Amniotic epithelial cell (primary cell): ENCODE results near the gene SV2C.

Source experiments
- DNase-seq: peaks from one replicate; pipeline ENCODE4 v3.0.0-alpha.2; 2010; ENCODE audit warnings: low read depth

The SV2C gene

DNA sequence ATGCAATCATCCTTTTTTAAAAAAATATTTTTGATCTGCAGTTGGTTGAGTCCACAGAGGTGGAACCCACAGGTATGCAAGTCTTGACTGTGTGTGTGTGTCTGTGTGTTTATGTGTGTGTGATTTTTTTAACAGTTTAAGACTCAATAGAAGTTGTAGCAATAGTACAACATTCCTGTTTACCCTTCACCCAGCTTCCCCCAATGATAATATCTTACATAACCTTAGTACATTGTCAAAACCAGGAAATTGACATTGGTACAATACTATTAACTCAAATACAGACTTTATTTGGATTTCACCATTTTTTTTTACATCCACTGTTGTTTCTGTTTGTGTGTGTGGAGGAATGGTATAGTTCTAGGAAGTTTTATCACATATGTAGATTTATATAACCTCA lies 81.8 kb downstream of the SV2C start:
- no peak for DNase-seq

GRCh38 chr5:76165711-76166374 lies 82.7 kb downstream of the SV2C start:
- DNase-seq, result no peak

GRCh38 chr5:76166886-76167576 lies 83.8 kb downstream of the SV2C start:
- no peak for DNase-seq

DNA sequence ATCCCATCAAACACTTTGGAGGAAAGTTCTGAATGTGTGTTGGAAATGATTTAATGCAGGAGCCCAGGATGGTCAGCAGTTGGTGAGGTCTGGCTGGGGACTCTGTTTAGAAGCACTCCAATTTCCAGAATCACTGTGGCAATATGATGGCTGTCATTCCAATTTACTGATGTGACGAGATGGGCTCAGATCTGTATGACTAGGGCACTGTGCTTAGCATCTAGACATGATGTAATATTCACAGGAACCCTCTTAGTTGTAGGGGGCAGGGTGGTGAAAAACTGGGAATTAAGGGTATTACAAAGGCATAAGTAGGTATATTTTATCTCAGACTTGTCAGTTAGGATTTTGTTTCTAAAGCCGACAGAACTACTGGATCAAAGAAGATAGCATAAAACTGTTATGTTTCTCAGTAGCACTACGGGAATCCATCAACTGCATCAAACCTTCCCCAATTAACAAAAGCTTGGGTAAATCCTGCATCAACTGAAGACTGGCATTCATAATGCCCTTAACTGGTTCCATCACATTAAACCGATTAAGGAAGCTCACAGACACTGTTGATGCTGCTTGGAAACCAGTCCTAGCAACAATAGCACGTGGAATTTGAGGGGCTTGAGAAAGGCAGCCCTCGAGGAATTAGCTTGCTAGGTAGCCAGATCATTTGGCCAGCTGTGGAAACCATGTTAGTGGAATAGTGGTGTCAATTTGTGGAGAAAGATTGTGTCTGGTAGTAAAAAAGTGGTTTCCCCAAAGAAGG lies 86.1 kb downstream of the SV2C start:
- DNase-seq, result no peak

DNA sequence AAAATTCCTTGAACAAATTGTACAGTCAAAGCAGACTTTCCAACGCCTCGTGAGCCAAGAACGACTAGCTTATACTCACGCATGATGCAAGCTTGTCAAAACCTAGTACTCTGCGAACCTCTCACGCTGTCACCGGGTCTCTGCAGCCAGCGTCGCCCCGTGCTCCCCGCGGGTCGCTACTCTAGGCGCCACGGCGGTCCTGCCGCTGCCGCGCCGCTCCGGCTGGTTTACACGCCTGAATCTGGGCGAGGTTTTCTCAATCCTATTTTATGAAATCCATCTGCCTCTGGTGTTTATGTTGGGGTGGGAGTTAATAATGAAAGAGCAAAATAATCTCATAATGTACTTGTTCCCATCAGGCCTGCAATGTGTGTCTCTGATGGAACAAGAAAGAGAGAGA lies 90.9 kb downstream of the SV2C start:
- no peak for DNase-seq

- DNase-seq, result peak; percentile 24
These were observed 92.0 kb downstream of the SV2C start for GRCh38 chr5:76175051-76175666.

GRCh38 chr5:76175821-76176403 lies 92.7 kb downstream of the SV2C start:
- no peak for DNase-seq

- DNase-seq, result no peak
These were observed 94.8 kb downstream of the SV2C start for GRCh38 chr5:76177978-76178377.

DNA sequence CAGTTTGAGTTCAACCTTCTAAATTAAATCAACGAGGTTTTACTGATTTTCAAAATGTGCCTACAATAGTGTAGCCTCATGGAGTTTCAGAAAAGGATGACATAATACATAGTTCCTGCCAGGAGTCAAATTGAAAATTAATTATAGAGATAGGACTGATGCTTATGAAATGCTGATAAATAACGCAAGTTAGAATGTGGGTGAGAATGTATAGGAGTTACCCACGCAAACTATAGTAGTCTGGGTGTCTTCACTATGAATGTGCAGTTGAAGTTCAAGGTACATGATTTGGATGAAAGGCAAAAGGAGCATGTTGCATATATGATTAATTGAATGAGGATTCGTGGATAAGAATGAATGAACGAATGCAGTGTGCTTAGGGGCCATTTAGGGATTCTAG lies 95.7 kb downstream of the SV2C start:
- no peak for DNase-seq

DNA sequence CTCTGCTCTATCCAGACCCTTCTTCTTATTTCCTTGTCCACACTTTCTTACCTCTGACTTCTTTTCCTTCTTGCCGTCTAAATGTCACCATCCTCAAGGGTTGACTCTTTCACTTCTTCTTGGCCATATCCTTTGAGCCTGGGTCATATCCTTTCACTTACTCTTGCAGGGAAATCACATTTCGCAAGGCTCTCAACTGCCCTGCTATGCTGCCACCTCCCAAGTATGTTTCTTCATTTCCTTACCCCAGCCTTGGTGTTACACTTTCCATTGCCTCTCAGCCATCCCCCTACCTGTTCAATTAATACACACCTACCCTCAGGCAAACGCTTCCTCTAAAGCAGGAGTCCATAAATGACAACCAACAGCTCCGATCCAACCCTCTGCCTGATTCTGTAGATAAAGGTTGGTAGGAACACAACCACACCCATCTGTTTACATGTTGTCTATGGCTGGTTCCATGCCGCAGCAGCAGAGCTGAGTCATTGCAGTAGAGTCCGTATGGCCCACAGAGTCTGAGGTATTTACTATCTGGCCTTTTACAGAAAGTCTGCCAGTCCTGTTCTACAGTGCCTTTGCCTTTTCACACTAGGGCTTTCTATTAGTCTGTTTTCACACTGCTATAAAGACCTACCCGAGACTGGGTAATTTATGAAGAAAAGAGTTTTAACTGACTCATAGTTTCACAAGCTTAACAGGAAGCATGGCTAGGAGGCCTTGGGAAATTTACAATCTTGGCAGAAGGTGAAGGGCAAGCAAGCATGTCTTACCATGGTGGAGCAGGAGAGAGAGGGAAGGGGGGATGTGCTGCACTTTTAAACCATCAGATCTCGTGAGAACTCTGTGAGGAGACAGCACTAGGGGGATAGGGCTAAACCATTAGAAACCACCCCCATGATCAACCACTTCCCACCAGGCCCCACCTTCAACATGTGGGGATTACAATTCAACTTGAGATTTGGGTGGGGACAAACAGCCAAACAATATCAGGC lies 97.9 kb downstream of the SV2C start:
- DNase-seq, result no peak

- no peak for DNase-seq
These were observed 104.2 kb downstream of the SV2C start for GRCh38 chr5:76187386-76187785.

GRCh38 chr5:76190356-76190755 lies 107.2 kb downstream of the SV2C start:
- DNase-seq, result no peak

DNA sequence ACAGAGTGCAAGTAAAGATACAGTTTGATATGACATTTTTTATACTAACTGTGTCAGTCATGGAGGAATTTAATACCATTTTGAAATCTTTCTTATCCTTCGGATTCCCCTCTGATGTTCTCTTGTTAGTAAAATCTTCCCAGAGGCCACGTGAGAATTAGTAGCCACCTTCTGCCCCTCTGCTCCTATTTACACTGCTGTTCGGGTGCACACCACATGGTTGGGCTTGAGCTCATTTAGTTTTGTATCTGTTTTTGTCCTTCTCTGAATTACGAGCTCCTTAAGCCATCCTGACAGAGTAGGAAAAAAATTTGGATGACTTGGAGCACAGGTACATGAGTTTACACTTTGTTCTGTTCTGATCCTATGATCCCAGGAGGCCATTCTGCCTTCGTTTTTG lies 109.7 kb downstream of the SV2C start:
- no peak for DNase-seq

GRCh38 chr5:76193635-76194034 lies 110.5 kb downstream of the SV2C start:
- DNase-seq, result no peak

DNA sequence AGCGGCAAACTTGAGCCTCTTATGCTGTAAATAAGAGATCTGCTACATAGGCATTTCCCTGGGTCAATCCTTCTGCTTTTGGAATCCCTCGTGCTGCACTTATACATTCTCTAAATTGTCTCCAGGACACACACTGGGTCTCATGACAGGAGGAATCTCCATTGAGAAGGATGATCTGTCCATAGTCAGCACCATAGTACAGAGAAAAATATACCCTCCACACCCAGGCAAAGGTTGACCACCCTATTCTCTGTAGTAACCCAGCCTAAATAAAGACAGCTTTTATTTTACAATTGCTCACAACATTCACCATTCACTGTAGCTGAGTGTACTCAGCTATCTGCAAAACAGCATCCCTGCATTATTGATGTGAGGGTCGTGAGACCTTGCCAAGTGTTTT lies 111.2 kb downstream of the SV2C start:
- no peak for DNase-seq

GRCh38 chr5:76196457-76196856 lies 113.3 kb downstream of the SV2C start:
- no peak for DNase-seq

DNA sequence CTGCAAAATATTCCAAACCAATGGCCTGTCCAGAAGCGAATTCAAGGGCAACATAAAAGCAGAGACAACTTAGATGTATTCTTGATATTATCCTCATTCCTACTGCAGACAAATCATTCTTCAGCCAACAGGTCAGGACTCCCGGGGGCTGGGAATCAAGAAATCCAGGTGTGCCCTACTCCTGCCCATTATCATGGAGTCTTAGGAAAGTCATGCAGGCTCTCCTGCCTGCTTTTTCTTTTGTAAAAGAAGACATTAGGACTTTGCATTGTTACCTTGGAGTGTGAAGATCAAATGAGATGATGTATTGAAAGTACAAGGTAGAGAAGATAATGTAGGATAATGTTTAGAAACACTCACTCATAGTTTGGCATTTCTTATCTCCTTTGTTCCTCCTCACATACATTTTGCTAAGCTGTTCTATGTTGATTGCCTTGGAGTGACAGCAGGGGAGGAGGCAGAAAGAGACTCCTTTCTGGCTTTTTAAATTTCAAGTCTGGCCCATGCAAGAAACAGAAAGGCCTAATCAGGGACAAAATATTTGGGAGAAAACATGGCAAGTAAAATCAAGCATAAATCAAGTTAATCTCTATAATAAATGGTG lies 113.8 kb downstream of the SV2C start:
- no peak for DNase-seq

GRCh38 chr5:76197726-76198125 lies 114.5 kb downstream of the SV2C start:
- no peak for DNase-seq

- no peak for DNase-seq
These were observed 116.4 kb downstream of the SV2C start for GRCh38 chr5:76199336-76200318.

DNA sequence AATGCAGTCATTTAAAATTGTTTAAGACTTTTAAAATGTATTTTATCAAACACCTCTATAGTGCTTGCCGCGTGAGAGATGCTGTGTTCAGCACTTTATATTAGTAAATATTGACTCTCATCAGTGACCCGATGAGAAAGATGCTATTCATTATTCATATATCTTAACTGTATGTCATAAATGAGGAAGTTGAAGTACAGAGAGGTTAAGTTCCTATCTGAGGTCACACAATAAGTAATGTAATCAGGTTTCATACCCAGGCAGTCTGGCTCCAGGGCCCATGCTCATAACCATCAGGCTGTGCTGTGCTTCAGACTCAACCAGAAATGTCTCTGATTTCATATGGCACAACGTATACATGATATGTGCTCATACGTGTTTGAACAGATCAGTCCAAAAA lies 119.0 kb downstream of the SV2C start:
- DNase-seq, result no peak
